ENCODE data around the gene BTBD9. TPM values are rescaled to one million over a fixed set of nuclear protein-coding genes. Genes with fewer than 3 reads are reported as not detected.

BTBD9 gene
- total RNA-seq, 2 donors from 2014 or later, result 26.1 to 31.3 TPM

DNA sequence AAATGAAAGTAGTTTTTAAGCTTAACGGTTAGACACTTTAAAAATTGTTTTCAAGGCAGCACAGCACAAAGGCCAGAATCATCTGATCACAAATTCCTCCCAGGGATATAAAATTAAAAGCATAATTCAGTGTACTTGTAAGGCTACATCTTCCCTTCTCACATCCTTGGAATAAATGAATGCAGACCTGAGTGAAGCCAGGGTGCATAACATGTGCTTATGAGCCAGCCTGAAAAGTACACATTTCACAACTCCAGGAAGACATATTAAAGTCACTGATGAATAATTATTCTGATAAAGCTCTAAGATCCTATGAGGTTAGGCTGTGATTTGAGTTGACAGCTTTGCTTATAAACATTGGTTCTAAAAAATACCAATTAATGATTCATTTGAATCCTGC, 163.6 kb downstream of the BTBD9 start:
- DNase-seq (no peak), ATAC-seq (no peak)
- intact Hi-C loops (cut with DNase I, micrococcal nuclease), result no loop called here

DNA sequence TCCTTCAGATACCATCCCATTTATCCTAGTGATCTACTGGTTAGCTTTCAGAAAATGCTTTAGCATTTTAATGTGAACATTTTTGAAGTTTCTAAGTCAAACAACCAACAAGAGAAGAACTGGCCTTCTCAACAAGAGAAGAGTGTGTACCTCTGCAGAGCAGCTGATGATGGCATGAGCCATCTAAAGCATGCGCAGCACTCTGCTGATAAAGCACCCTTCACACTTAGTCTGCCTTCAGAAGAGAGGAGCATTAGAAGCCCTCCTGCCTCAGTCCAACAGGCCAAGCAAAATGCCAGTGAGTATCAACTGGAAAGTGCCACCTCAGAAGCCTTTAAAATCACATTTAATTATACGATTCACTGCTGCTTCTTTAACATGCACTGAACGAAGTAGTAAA, 169.2 kb downstream of the BTBD9 start:
- no peak for DNase-seq
- intact Hi-C loops (cut with DNase I, micrococcal nuclease), result no loop called here
- ATAC-seq, result no peak

- DNase-seq (no peak), ATAC-seq (no peak)
- intact Hi-C loops (cut with DNase I, micrococcal nuclease), result no loop called here
Measured at GRCh38 chr6:38467566-38467965, 172.2 kb downstream of the BTBD9 start.

DNA sequence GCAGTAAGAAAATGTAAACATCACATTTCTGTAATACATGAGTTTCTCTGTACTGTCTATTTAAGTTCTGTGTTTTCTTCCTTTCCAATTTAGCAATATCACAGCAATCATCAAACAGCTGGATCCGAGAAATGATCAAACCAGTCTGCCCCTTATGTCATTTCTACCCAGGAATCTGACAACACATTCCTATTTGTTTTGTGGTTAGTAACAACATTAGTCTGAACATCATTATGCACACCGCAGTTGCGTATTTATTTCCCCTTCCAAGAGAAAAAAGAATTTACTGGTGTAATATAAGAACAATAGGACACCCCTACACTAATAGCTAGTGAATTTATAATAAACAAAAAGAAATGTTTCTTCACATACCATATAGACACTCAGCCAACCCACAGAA, 179.5 kb downstream of the BTBD9 start:
- DNase-seq, result no peak
- intact Hi-C loops (cut with DNase I, micrococcal nuclease), result no loop called here
- no peak for ATAC-seq

DNA sequence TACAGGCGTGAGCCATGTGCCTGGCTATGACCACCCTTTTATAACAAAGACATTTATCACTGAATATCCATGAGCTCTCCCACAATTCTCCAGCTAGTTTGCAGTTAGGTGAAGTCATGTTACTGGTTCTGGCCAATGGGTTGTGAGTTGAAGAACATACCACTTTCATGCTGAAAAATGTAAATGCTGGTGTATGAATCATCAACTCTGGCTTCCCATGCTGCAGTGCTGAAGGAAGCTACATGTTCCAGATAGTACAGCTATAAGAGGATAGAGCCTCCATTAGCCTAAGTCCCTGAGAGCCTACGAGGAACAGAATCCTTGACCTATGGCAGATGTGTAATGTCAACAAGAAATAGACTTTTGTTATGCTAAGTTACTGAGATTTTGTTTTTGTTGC, 180.4 kb downstream of the BTBD9 start:
- DNase-seq, result no peak
- intact Hi-C loops (cut with DNase I, micrococcal nuclease), result no loop called here
- ATAC-seq, result no peak

GRCh38 chr6:38453861-38454260, 185.9 kb downstream of the BTBD9 start:
- intact Hi-C loops (cut with DNase I, micrococcal nuclease), result no loop called here
- ATAC-seq, result no peak
- DNase-seq, result no peak

DNA sequence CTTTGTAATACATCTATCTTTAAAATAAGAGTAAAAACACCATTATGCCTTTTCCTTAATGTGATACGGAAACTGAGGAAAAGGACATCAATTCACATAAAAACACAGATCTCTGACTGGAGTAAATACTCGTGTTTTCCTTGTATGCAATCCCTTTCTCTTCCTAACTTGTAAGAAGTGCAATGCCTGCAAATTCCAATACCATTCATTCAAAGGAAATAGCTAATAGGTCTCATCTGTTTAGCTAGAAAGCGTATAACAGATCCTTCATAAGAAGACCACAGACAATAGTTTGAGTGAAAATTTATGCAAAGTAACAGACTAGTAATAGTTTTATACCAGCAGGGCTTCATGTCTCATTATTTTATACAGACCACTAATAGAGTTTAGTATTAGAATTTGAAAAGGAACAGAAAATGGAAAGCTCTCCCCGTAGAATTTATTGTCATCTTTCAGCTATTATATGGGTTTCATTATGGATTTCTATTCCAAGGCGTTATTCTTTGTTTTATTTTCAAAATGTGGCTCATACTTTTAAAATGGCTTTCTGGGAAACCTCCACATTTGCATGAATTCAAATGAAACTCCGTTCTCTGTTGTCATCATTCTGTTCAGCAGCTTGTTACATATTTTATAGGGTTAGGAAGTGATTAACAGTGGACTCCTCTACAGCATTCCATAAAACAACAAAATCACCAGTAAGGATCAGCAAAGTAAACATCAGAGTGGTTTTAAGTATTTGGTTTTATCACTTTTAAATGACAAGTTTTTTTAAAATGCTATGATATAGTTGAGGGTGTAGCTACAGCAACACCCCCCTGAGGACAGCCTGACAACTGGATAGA, 186.7 kb downstream of the BTBD9 start:
- ATAC-seq (no peak), DNase-seq (no peak)
- intact Hi-C loops (cut with DNase I, micrococcal nuclease), result no loop called here

DNA sequence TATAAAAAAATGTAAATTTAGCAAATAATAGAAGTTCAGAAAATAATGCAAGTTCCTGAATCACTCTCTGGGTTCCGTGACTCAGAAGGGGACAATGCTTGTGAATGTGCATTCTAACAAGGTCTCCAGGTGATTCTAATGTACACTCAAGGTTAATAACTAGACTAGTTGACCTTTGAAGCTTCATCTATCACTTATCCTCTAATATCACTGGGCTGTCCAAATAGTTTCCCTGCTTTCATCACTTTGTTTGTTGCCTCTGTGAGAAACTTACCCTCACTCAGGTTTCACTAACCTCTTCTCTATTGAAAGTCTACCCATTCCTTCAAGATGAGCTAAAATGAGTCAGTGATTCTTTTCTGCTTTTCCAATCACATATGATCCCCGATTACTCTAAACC, 189.0 kb downstream of the BTBD9 start:
- intact Hi-C loops (cut with DNase I, micrococcal nuclease), result no loop called here
- DNase-seq, result no peak
- no peak for ATAC-seq

DNA sequence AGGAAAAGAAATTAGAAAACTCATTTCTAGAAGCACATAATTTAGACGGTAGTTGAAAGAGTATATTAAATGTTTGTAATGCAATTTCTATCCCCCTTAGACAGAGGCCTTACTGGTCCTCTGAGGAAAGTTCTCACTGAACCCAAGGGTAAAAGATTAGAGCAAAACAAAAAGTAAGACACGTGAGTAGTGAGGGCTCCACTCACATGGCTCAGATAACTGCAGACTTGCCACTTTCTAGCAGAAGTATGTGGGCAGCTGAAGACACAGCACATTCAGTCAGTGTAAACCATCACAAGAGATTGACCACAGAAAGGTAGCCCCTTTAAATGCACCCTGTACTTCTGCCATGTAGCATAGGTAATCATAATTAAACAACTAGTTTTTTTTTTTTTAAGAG, 193.8 kb downstream of the BTBD9 start:
- no peak for ATAC-seq
- intact Hi-C loops (cut with DNase I, micrococcal nuclease), result no loop called here

GRCh38 chr6:38445336-38445735, 194.4 kb downstream of the BTBD9 start:
- intact Hi-C loops (cut with DNase I, micrococcal nuclease), result no loop called here
- DNase-seq (no peak), ATAC-seq (no peak)

More for the DNA sequence above, 193.8 kb downstream of the BTBD9 start:
- no peak for DNase-seq

- intact Hi-C loops (cut with DNase I, micrococcal nuclease), result no loop called here
- ATAC-seq (no peak), DNase-seq (no peak)
Measured at GRCh38 chr6:38443352-38444144, 196.2 kb downstream of the BTBD9 start.

GRCh38 chr6:38438097-38438496, 201.6 kb downstream of the BTBD9 start:
- intact Hi-C loops (cut with DNase I, micrococcal nuclease), result no loop called here
- ATAC-seq, result no peak
- no peak for DNase-seq

- intact Hi-C loops (cut with DNase I, micrococcal nuclease), result no loop called here
- DNase-seq, result no peak
Measured at GRCh38 chr6:38436726-38437465, 202.8 kb downstream of the BTBD9 start.

GRCh38 chr6:38435330-38435729, 204.4 kb downstream of the BTBD9 start:
- intact Hi-C loops (cut with DNase I, micrococcal nuclease), result no loop called here
- no peak for ATAC-seq
- no peak for DNase-seq

More at GRCh38 chr6:38436726-38437465, 202.8 kb downstream of the BTBD9 start:
- no peak for ATAC-seq

GRCh38 chr6:38434051-38434450, 205.7 kb downstream of the BTBD9 start:
- DNase-seq (no peak), ATAC-seq (no peak)
- intact Hi-C loops (cut with DNase I, micrococcal nuclease), result no loop called here

DNA sequence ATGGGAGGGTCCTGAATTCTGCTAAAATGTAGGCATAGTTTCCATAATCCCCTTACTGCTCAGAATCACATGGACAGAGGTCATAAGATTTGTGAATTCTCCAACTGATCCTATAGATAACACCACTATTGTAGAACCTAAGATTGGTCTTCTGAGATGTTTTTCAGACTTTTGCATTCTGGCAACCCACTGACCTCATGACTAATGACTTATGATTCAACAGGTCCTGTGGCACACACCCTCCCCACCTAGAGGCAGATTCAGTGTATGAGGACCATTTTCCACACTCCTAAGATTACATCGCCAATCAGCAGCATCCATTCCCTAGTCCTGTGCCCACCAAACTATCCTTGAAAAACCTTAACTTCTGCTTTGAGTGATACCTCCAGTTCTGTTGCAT, 207.2 kb downstream of the BTBD9 start:
- ATAC-seq (no peak), DNase-seq (no peak)
- intact Hi-C loops (cut with DNase I, micrococcal nuclease), result no loop called here

- DNase-seq (no peak), ATAC-seq (no peak)
- intact Hi-C loops (cut with DNase I, micrococcal nuclease), result no loop called here
Measured at GRCh38 chr6:38432079-38432478, 207.7 kb downstream of the BTBD9 start.

- DNase-seq, result no peak
- intact Hi-C loops (cut with DNase I, micrococcal nuclease), result no loop called here
Measured at GRCh38 chr6:38429546-38429945, 210.2 kb downstream of the BTBD9 start.

DNA sequence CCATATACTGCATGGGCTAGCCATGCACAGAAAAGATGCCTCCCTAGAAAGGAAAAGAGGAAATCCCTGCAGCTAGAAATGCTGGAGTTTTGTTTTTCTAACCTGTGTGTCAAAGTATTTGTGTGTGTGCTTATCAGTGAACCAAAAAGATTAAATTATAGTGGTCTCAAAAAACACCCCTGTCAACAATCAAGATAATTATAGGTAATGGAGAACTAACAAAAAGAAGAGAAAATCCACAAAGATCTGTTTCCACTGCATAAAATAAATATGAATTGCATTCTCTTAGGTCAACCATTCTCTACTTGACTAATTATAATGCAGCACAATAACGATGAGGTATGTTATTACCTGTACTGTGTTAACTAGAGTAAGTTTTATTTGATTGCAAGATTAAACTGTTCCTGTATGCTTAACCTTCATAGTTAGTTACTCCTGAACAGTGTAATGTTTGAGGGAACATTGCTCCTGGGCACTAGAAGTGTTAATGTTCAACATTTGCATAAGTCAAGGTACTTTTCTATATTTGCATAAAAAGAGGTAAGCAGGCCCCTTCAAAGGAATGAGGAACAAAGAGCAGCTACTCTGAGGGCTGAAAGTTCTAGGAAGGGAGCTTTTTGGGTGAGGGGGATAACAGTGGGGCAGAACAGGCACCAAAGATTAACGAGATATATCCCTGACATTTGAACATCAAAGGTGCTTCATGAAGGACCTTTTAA, 212.1 kb downstream of the BTBD9 start:
- DNase-seq, result no peak
- ATAC-seq, result no peak
- intact Hi-C loops (cut with DNase I, micrococcal nuclease), result no loop called here

More at GRCh38 chr6:38429546-38429945, 210.2 kb downstream of the BTBD9 start:
- ATAC-seq, result no peak

Measured in left colon (tissue), 2 donors.